GM19193 (cell line): Measurements from ENCODE around the gene ADGRE2.

Source experiments
- POLR2A ChIP-seq: IDR thresholded peaks from 4 replicates; pipeline ENCODE4 v1.6.1; 2011; ENCODE audit not compliant: insufficient read depth, insufficient read length; ENCODE audit errors: extremely low read depth

ADGRE2 gene

GRCh38 chr19:14775869-14776586 lies 2.3 kb downstream of the ADGRE2 start:
- no peak for TF ChIP-seq POLR2A

- TF ChIP-seq POLR2A: no peak
Observed at GRCh38 chr19:14774373-14774772, 4.0 kb downstream of the ADGRE2 start.

- TF ChIP-seq POLR2A: no peak
Observed at GRCh38 chr19:14772995-14773394, 5.4 kb downstream of the ADGRE2 start.

- no peak for TF ChIP-seq POLR2A
Observed at GRCh38 chr19:14772467-14772866, 5.9 kb downstream of the ADGRE2 start.

DNA sequence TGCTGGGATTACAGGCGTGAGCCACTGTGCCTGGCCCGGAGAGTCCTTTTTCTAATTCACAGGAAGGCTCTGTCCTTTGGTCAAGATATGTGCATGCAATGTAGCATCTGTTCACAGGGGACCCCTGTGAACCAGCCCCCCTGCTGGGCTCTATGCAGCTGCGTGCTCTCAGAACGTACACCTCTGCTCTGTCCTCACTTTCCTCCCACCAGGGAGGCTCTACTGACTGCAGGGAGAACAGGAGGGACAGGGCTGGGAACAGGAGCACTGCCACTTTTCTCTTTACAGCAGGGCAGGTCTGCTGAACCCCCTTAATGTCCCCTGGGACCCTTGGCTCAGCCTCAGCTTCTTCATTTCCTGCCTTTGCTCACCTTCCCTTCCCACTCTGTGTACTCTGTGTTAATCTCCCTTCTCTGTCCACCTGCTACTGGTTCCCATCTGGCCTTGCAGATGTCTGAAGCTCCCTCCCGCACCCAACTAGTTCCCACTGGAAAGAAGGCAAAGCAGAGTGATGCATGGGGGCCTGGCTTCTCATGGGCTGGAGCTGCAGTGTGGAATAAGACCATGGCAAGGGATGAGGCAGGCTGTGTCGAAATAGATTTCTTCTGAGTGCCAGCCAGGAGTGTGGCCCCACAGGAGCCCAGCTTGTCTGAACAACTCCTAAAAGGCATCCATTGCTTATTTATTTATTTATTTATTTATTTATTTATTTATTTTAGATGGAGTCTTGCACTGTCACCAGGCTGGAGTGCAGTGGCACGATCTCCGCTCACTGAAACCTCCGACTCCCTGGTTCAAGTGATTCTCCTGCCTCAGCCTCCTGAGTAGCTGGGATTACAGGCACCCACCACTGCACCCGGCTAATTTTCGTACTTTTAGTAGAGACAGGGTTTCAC lies 7.2 kb downstream of the ADGRE2 start:
- no peak for TF ChIP-seq POLR2A

GRCh38 chr19:14770136-14770535 lies 8.2 kb downstream of the ADGRE2 start:
- no peak for TF ChIP-seq POLR2A

DNA sequence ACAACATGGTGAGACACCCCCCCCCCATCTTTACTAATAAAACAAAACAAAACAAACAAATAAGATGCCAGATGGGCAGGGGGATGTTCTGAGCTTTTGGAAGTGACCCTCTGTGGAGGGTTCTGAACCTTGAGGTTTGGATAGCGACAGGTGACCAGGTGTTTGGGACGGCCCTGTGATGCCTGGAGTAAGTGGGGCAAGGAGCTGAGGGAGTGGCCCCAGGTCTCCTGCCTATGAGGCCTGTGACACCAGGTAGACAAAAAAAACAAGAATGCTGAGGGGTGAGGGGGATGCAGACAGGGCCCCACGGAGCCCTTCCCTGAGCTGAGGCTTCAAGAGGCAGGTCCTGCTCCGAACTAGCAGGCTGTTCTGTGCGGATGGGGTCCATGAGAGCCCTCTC lies 9.2 kb downstream of the ADGRE2 start:
- TF ChIP-seq POLR2A: no peak

GRCh38 chr19:14768001-14768400 lies 10.4 kb downstream of the ADGRE2 start:
- TF ChIP-seq POLR2A: no peak

GRCh38 chr19:14767466-14767971 lies 10.8 kb downstream of the ADGRE2 start:
- no peak for TF ChIP-seq POLR2A

DNA sequence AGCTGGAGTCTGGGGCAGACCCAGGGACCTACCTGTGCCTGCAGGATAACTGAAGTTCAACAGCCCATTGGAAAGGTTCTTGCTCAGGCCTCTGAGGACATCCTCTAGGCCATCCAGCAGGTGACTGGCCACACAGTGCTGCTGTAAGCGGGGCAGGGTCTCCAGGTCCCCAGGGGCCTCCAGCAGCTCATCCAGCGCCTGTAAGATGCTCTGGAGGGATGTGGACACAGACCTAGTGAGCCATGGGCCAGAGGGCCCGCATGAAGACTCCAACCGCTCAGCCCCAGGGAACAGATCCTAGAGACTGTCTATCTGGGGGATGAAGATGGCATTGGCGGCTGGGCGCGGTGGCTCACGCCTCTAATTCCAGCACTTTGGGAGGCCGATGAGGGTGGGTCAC lies 14.0 kb downstream of the ADGRE2 start:
- TF ChIP-seq POLR2A: no peak

GRCh38 chr19:14763497-14764145 lies 14.7 kb downstream of the ADGRE2 start:
- TF ChIP-seq POLR2A: no peak

DNA sequence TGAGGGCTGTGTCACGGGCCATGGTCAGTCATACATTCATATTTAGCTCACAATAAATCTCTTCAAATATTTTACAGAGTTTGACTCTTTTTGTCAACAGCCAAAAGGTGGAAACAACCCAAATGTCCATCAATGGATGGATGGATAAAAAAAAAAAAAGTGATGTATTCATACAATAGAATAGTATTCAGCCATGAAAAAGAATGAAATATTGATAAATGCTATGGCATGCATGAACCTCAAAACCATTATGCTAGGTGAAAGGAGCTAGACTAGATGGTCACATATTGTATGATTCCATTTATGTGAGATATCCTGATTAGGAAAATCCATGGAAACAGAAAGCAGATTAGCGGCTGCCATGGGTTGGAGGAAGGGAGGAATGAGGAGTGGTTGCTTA lies 16.2 kb downstream of the ADGRE2 start:
- no peak for TF ChIP-seq POLR2A

- no peak for TF ChIP-seq POLR2A
Observed at GRCh38 chr19:14761607-14762006, 16.8 kb downstream of the ADGRE2 start.

- TF ChIP-seq POLR2A: no peak
Observed at GRCh38 chr19:14758816-14759215, 19.5 kb downstream of the ADGRE2 start.

DNA sequence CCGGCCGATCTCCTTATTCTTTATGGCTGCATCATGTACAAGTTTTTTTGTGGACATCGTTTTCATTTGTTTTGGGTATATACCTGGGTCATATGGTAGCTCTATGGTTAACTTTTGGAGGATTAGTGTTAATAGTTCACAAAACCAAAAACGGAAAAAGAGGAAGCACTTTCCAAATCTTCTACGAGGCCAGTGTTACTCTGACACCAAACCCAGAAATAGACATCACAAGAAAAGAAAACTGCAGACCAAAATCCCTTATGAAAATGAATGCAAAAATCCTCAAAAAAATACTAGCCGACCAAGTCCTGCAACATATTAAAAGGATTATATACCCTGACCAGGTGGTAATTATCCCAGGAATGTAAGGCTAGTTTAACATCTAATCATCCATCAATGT lies 29.8 kb downstream of the ADGRE2 start:
- no peak for TF ChIP-seq POLR2A
